Neural cell (in vitro differentiated cells): ENCODE data around the gene DMXL2. TPM values are rescaled to one million over a fixed set of nuclear protein-coding genes. Genes with fewer than 3 reads are reported as not detected.
"Not testable (repeated sequence)": the region's sequence is repeated elsewhere in the genome, so short reads cannot be mapped to it uniquely, and the experiment has no call there.

ENCODE experiments used
- H2AFZ ChIP-seq: fragments of 200-600, 300-800 bp; sonication (generic), shearing (Covaris generic); 2 replicates; pipeline ENCODE4 v1.6.0; 2014; ENCODE audit warnings: low read depth, mild to moderate bottlenecking, antibody characterized with exemption, low read length, moderate library complexity
- H3F3A ChIP-seq: fragments of 200-600 bp; shearing (Covaris generic); 2 replicates; pipeline ENCODE4 v1.6.1; 2016; ENCODE audit warnings: mild to moderate bottlenecking, moderate library complexity, mixed read lengths, antibody characterized with exemption, low read length; ENCODE audit not compliant: insufficient read depth, poor library complexity, severe bottlenecking
- H3K27ac ChIP-seq: fragments of 200-600, 300-800 bp; sonication (generic), shearing (Covaris generic); 2 replicates; pipeline ENCODE4 v1.5.1; 2014; ENCODE audit warnings: mild to moderate bottlenecking, low read length, moderate library complexity
- H3K27me3 ChIP-seq: fragments of 300-800, 200-600 bp; sonication (generic), shearing (Covaris generic); 2 replicates; pipeline ENCODE4 v1.6.0; 2014; ENCODE audit warnings: mild to moderate bottlenecking, low read depth, low read length, moderate library complexity; ENCODE audit not compliant: insufficient read depth
- H3K36me3 ChIP-seq: fragments of 300-800, 200-600 bp; sonication (generic), shearing (Covaris generic); 2 replicates; pipeline ENCODE4 v1.5.1; 2014; ENCODE audit warnings: mild to moderate bottlenecking, antibody characterized with exemption, low read length, moderate library complexity; ENCODE audit not compliant: insufficient read depth
- H3K4me2 ChIP-seq: fragments of 300-800, 200-600 bp; sonication (generic), shearing (Covaris generic); 2 replicates; pipeline ENCODE4 v1.6.0; 2014; ENCODE audit warnings: mild to moderate bottlenecking, low read length
- H3K4me3 ChIP-seq: fragments of 300-800, 200-600 bp; sonication (generic), shearing (Covaris generic); 2 replicates; pipeline ENCODE4 v1.5.1; 2014; ENCODE audit warnings: mild to moderate bottlenecking, low read length, moderate library complexity
- H3K79me2 ChIP-seq: fragments of 200-600 bp; shearing (Covaris generic); replicated peaks from 2 replicates; pipeline ENCODE4 v1.6.0; 2014; ENCODE audit warnings: mild to moderate bottlenecking, low read length, moderate library complexity; ENCODE audit not compliant: insufficient read depth
- H3K9ac ChIP-seq: fragments of 300-800, 200-600 bp; sonication (generic), shearing (Covaris generic); 2 replicates; pipeline ENCODE4 v1.6.1; 2016; ENCODE audit warnings: mild to moderate bottlenecking, low read length, mixed read lengths
- H3K9me2 ChIP-seq: fragments of 200-600 bp; shearing (Covaris generic); 2 replicates; pipeline ENCODE4 v1.6.1; 2016; ENCODE audit warnings: mild to moderate bottlenecking, low read length, mixed read lengths; ENCODE audit not compliant: insufficient read depth
- H3K9me3 ChIP-seq: fragments of 200-600, 300-800 bp; sonication (generic), shearing (Covaris generic); 2 replicates; pipeline ENCODE4 v1.6.1; 2016; ENCODE audit warnings: mild to moderate bottlenecking, mixed run types, low read length, moderate library complexity, mixed read lengths
- H4K20me1 ChIP-seq: fragments of 200-600 bp; shearing (Covaris generic); 2 replicates; pipeline ENCODE4 v1.6.1; 2016; ENCODE audit warnings: mild to moderate bottlenecking, mixed run types; ENCODE audit not compliant: insufficient read depth
- EP300 ChIP-seq: fragments of 450-650 bp; conservative IDR thresholded peaks from 2 replicates; pipeline ENCODE4 v1.6.1; 2014; ENCODE audit warnings: antibody characterized with exemption, mild to moderate bottlenecking, moderate library complexity; ENCODE audit not compliant: poor library complexity, severe bottlenecking
- EZH2 ChIP-seq: fragments of 200-600, 300-800 bp; shearing (Covaris generic), sonication (generic); IDR thresholded peaks from 2 replicates; pipeline ENCODE4 v1.6.1; 2014; ENCODE audit warnings: antibody characterized with exemption, low read length, borderline replicate concordance, mild to moderate bottlenecking; ENCODE audit not compliant: insufficient read depth, poor library complexity, severe bottlenecking
- MXI1 ChIP-seq: fragments of 450-650 bp; conservative IDR thresholded peaks from 2 replicates; pipeline ENCODE4 v1.6.1; 2014; ENCODE audit warnings: antibody characterized with exemption, mild to moderate bottlenecking; ENCODE audit not compliant: poor library complexity, severe bottlenecking
- POLR2AphosphoS5 ChIP-seq: IDR thresholded peaks from 2 replicates; pipeline ENCODE4 v1.6.1; 2012
- RAD21 ChIP-seq: fragments of 450-650 bp; conservative IDR thresholded peaks from 2 replicates; pipeline ENCODE4 v1.6.1; 2014; ENCODE audit warnings: antibody characterized with exemption, mild to moderate bottlenecking, moderate library complexity
- SMC3 ChIP-seq: fragments of 450-650 bp; conservative IDR thresholded peaks from 2 replicates; pipeline ENCODE4 v1.6.1; 2014; ENCODE audit warnings: antibody characterized with exemption, mild to moderate bottlenecking, moderate library complexity; ENCODE audit not compliant: poor library complexity
- TAF1 ChIP-seq: IDR thresholded peaks from 2 replicates; pipeline ENCODE4 v1.6.1; 2012; ENCODE audit warnings: low read depth
- polyA plus RNA-seq: library from polyadenylated mRNA; depleted of rRNA; stranded (reverse); fragments of >200 nt; gene quantifications from 2 replicates; pipeline ENCODE4 v1.2.3, GENCODE V29; 2014
- TF ChIP-seq, protein P1 (sequence below): fragments of 450-650 bp; IDR thresholded peaks from 2 replicates; pipeline ENCODE4 v1.5.1; 2014; ENCODE audit warnings: antibody characterized with exemption, mild to moderate bottlenecking, moderate library complexity; ENCODE audit not compliant: poor library complexity, severe bottlenecking
- TF ChIP-seq, protein P2 (sequence below): IDR thresholded peaks from 2 replicates; pipeline ENCODE4 v1.6.1; 2012; ENCODE audit warnings: borderline replicate concordance

Gene DMXL2
- polyA plus RNA-seq, 1 donor from 2014 or later, result 176 TPM

DNA sequence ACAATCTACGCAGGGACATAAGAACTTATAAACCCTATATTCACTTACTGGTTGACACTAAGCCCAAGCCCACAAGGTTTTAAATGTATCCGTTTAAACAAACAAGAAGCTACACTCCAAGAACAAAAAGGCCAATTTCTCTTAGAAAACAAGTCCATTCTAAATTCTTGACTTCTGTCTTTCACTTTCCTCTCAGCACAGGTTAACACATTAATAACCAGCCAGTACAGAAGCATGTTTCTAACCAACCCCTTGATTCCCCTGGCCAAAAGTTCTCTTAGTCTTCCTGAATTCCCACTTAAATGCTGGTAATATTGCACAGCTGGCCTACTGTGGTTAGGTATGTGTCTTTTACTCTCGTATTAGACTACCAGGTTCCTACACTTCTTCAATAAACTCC, 4.7 kb downstream of the DMXL2 start:
- no peaks in the 10 kb centered on the region for H4K20me1 ChIP-seq
- H3K27ac ChIP-seq, result no peak overlapping the region
- TF ChIP-seq RAD21, result no peak
- no peak for TF ChIP-seq MXI1
- TF ChIP-seq POLR2AphosphoS5, result no peak
- TF ChIP-seq EZH2, result no peak
- no peak for TF ChIP-seq TAF1
- H3K9me2 ChIP-seq, result no peaks in the 10 kb centered on the region
- H3K79me2 ChIP-seq, result peaks cover 63% of the 10 kb centered on the region
- no peak overlapping the region for H3K4me3 ChIP-seq
- H3K9ac ChIP-seq, result no peak overlapping the region
- no peak overlapping the region for H3K4me2 ChIP-seq
- H3F3A ChIP-seq, result no peaks in the 10 kb centered on the region
- H3K27me3 ChIP-seq, result no peaks in the 10 kb centered on the region
- no peak overlapping the region for H2AFZ ChIP-seq
- H3K36me3 ChIP-seq, result no peaks in the 10 kb centered on the region
- H3K9me3 ChIP-seq, result no peaks in the 10 kb centered on the region

DNA sequence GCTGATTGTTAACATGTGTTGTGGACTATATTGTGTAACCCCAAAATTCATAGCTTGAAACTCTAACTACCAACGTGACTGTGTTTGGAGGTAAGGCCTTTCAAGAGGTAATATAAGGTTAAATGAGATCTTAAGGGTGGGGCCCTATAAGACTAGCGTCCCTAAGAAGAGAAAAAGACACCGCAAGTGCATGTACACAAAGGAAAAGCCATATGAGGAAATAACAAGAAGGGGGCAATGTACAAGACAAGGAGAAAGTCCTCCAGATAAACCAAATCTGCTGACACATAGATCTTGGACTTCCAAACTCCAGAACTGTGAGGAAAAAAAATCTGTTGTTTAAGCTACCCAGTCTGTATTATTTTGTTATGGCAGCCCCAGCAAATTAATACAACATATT, 8.6 kb downstream of the DMXL2 start:
- H3K9me2 ChIP-seq, result no peaks in the 10 kb centered on the region
- no peaks in the 10 kb centered on the region for H3K27me3 ChIP-seq
- no peaks in the 10 kb centered on the region for H3F3A ChIP-seq
- no peaks in the 10 kb centered on the region for H4K20me1 ChIP-seq
- H3K9ac ChIP-seq, result no peak overlapping the region
- no peak overlapping the region for H2AFZ ChIP-seq
- H3K36me3 ChIP-seq, result no peaks in the 10 kb centered on the region
- TF ChIP-seq MXI1 (no peak), SMC3 (no peak), EP300 (no peak), POLR2AphosphoS5 (no peak), TAF1 (no peak), RAD21 (no peak)
- TF ChIP-seq, protein P1, sequence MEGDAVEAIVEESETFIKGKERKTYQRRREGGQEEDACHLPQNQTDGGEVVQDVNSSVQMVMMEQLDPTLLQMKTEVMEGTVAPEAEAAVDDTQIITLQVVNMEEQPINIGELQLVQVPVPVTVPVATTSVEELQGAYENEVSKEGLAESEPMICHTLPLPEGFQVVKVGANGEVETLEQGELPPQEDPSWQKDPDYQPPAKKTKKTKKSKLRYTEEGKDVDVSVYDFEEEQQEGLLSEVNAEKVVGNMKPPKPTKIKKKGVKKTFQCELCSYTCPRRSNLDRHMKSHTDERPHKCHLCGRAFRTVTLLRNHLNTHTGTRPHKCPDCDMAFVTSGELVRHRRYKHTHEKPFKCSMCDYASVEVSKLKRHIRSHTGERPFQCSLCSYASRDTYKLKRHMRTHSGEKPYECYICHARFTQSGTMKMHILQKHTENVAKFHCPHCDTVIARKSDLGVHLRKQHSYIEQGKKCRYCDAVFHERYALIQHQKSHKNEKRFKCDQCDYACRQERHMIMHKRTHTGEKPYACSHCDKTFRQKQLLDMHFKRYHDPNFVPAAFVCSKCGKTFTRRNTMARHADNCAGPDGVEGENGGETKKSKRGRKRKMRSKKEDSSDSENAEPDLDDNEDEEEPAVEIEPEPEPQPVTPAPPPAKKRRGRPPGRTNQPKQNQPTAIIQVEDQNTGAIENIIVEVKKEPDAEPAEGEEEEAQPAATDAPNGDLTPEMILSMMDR, result no peak
- TF ChIP-seq, protein P2, sequence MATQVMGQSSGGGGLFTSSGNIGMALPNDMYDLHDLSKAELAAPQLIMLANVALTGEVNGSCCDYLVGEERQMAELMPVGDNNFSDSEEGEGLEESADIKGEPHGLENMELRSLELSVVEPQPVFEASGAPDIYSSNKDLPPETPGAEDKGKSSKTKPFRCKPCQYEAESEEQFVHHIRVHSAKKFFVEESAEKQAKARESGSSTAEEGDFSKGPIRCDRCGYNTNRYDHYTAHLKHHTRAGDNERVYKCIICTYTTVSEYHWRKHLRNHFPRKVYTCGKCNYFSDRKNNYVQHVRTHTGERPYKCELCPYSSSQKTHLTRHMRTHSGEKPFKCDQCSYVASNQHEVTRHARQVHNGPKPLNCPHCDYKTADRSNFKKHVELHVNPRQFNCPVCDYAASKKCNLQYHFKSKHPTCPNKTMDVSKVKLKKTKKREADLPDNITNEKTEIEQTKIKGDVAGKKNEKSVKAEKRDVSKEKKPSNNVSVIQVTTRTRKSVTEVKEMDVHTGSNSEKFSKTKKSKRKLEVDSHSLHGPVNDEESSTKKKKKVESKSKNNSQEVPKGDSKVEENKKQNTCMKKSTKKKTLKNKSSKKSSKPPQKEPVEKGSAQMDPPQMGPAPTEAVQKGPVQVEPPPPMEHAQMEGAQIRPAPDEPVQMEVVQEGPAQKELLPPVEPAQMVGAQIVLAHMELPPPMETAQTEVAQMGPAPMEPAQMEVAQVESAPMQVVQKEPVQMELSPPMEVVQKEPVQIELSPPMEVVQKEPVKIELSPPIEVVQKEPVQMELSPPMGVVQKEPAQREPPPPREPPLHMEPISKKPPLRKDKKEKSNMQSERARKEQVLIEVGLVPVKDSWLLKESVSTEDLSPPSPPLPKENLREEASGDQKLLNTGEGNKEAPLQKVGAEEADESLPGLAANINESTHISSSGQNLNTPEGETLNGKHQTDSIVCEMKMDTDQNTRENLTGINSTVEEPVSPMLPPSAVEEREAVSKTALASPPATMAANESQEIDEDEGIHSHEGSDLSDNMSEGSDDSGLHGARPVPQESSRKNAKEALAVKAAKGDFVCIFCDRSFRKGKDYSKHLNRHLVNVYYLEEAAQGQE, result no peak
- H3K9me3 ChIP-seq, result no peaks in the 10 kb centered on the region
- H3K79me2 ChIP-seq, result peaks cover 43% of the 10 kb centered on the region
- H3K4me3 ChIP-seq, result no peak overlapping the region
- H3K27ac ChIP-seq, result no peak overlapping the region
- H3K4me2 ChIP-seq, result no peak overlapping the region

DNA sequence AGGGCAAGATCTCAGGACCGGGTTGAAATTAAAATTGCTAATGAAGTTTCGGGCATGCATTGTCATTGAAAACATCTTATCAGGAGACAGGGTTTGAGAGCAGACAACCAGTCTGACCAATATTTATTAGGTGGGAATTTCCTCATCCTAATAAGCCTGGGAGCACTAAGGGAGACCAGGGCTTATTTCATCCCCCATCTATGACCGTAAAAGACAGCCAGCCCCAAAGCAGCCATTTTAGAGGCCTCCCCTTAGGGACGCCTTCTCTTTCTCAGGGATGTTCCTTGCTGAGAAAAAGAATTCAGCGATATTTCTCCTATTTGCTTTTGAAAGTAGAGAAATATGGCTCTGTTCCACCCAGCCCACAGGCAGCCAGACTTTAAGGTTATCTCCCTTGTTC, 9.9 kb downstream of the DMXL2 start:
- not testable (repeated sequence) for H3K36me3 ChIP-seq, H3F3A ChIP-seq, H3K27ac ChIP-seq, H3K27me3 ChIP-seq, H3K9ac ChIP-seq, H3K9me3 ChIP-seq, H3K4me2 ChIP-seq, H3K9me2 ChIP-seq, H2AFZ ChIP-seq, H3K4me3 ChIP-seq, H4K20me1 ChIP-seq
- peaks cover 35% of the 10 kb centered on the region for H3K79me2 ChIP-seq

DNA sequence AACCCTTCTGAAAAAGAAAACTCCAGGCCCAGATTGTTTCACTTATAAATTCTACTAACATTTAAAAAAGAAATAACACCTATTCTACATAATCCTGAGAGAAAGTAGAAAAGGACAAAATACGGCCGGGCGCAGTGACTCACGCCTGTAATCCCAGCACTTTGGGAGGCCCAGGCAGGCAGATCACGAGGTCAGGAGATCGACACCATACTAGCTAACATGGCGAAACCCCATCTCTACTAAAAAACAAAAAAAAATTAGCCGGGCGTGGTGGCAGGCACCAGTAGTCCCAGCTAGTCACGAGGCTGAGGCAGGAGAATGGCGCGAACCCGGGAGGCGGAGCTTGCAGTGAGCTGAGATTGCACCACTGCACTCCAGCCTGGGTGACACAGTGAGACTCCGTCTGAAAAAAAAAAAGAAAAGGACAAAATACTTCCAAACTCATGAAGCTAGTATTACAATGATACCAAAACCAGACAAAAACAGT, 19.1 kb downstream of the DMXL2 start:
- peaks cover 38% of the 10 kb centered on the region for H3K79me2 ChIP-seq
- H3K4me3 ChIP-seq, H3K4me2 ChIP-seq, H3F3A ChIP-seq, H3K9ac ChIP-seq, H3K36me3 ChIP-seq, H3K27ac ChIP-seq, H4K20me1 ChIP-seq, H3K9me2 ChIP-seq, H3K27me3 ChIP-seq, H3K9me3 ChIP-seq, H2AFZ ChIP-seq: not testable (repeated sequence)
